H9 (cell line): ENCODE data around the gene SSTR5. TPM values are rescaled to one million over a fixed set of nuclear protein-coding genes. Genes with fewer than 3 reads are reported as not detected.
A peak's percentile ranks its signal among the peaks of the same experiment; 100 is the strongest.

Source experiments
- DNase-seq: peaks from one replicate; pipeline ENCODE4 v3.0.0-alpha.2; 2017
- H2AFZ ChIP-seq: one replicate; pipeline ENCODE4 v1.6.1; 2013; ENCODE audit warnings: mild to moderate bottlenecking, low read length, control low read depth, moderate library complexity
- H2AK5ac ChIP-seq: 2 replicates; pipeline ENCODE4 v1.6.1; 2013; ENCODE audit warnings: low read length, control low read depth, mixed read lengths; ENCODE audit not compliant: insufficient read length
- H2BK120ac ChIP-seq: one replicate; pipeline ENCODE4 v1.6.1; 2013; ENCODE audit warnings: low read depth, mild to moderate bottlenecking, low read length, control low read depth, inconsistent platforms; ENCODE audit not compliant: poor library complexity, severe bottlenecking
- H2BK12ac ChIP-seq: 2 replicates; pipeline ENCODE4 v1.6.1; 2013; ENCODE audit warnings: low read length, control low read depth, mixed read lengths, low read depth; ENCODE audit not compliant: insufficient read length
- H2BK15ac ChIP-seq: 2 replicates; pipeline ENCODE4 v1.6.1; 2013; ENCODE audit warnings: low read depth, low read length, control low read depth
- H2BK20ac ChIP-seq: one replicate; pipeline ENCODE4 v1.6.1; 2013; ENCODE audit warnings: low read depth, mild to moderate bottlenecking, low read length, control low read depth, inconsistent platforms; ENCODE audit not compliant: poor library complexity, severe bottlenecking
- H2BK5ac ChIP-seq: 2 replicates; pipeline ENCODE4 v1.6.1; 2013; ENCODE audit warnings: low read length, control low read depth, mixed read lengths; ENCODE audit not compliant: insufficient read length
- H3K14ac ChIP-seq: 2 replicates; pipeline ENCODE4 v1.6.1; 2013; ENCODE audit warnings: low read length, control low read depth; ENCODE audit not compliant: insufficient read depth
- H3K18ac ChIP-seq: 2 replicates; pipeline ENCODE4 v1.6.1; 2013; ENCODE audit warnings: low read depth, mild to moderate bottlenecking, mixed read lengths, low read length, control low read depth; ENCODE audit not compliant: insufficient read length
- H3K23ac ChIP-seq: 2 replicates; pipeline ENCODE4 v1.6.1; 2013; ENCODE audit warnings: low read length, control low read depth, mixed read lengths, low read depth; ENCODE audit not compliant: insufficient read length
- H3K23me2 ChIP-seq: 2 replicates; pipeline ENCODE4 v1.6.1; 2013; ENCODE audit warnings: low read depth, mild to moderate bottlenecking, mixed read lengths, low read length, control low read depth; ENCODE audit not compliant: insufficient read length, poor library complexity, severe bottlenecking
- H3K27ac ChIP-seq: 2 replicates; pipeline ENCODE4 v1.5.1; 2013; ENCODE audit warnings: low read length, control low read depth, mixed read lengths, low read depth; ENCODE audit not compliant: insufficient read length
- H3K27me3 ChIP-seq: 2 replicates; pipeline ENCODE4 v1.6.1; 2013; ENCODE audit warnings: low read length, control low read depth, inconsistent platforms; ENCODE audit not compliant: insufficient read depth
- H3K4ac ChIP-seq: 2 replicates; pipeline ENCODE4 v1.6.1; 2013; ENCODE audit warnings: low read depth, mild to moderate bottlenecking, control low read depth, inconsistent platforms, low read length, moderate library complexity
- H3K4me1 ChIP-seq: 2 replicates; pipeline ENCODE4 v1.6.1; 2013; ENCODE audit warnings: low read length, control low read depth, inconsistent platforms; ENCODE audit not compliant: insufficient read depth
- H3K4me2 ChIP-seq: 2 replicates; pipeline ENCODE4 v1.6.1; 2013; ENCODE audit warnings: low read length, control low read depth, mixed read lengths; ENCODE audit not compliant: insufficient read length, insufficient read depth
- H3K56ac ChIP-seq: 2 replicates; pipeline ENCODE4 v1.6.1; 2013; ENCODE audit warnings: low read depth, mild to moderate bottlenecking, mixed read lengths, low read length, control low read depth; ENCODE audit not compliant: insufficient read length
- H3K79me1 ChIP-seq: 2 replicates; pipeline ENCODE4 v1.6.1; 2013; ENCODE audit warnings: low read depth, mild to moderate bottlenecking, moderate library complexity, low read length, control low read depth, inconsistent platforms; ENCODE audit not compliant: insufficient read depth, poor library complexity, severe bottlenecking
- H3K79me2 ChIP-seq: 2 replicates; pipeline ENCODE4 v1.6.1; 2013; ENCODE audit warnings: low read length, control low read depth, inconsistent platforms; ENCODE audit not compliant: insufficient read depth
- H3K9ac ChIP-seq: 2 replicates; pipeline ENCODE4 v1.6.1; 2013; ENCODE audit warnings: low read length, control low read depth, mixed read lengths; ENCODE audit not compliant: insufficient read length; ENCODE audit errors: extremely low read depth
- H3K9me3 ChIP-seq: one replicate; pipeline ENCODE4 v1.6.1; 2013; ENCODE audit warnings: low read depth, low read length, inconsistent platforms; ENCODE audit not compliant: control insufficient read depth
- H3T11ph ChIP-seq: one replicate; pipeline ENCODE4 v1.6.1; 2013; ENCODE audit warnings: mild to moderate bottlenecking, low read length, control low read depth, inconsistent platforms
- H4K20me1 ChIP-seq: one replicate; pipeline ENCODE4 v1.6.1; 2013; ENCODE audit not compliant: control insufficient read depth, insufficient read length, insufficient read depth
- H4K5ac ChIP-seq: 2 replicates; pipeline ENCODE4 v1.6.1; 2013; ENCODE audit warnings: low read depth, mild to moderate bottlenecking, mixed read lengths, low read length, control low read depth; ENCODE audit not compliant: insufficient read length
- H4K8ac ChIP-seq: replicated peaks from 2 replicates; pipeline ENCODE4 v1.6.1; 2013; ENCODE audit warnings: low read length, control low read depth, mixed read lengths, low read depth; ENCODE audit not compliant: insufficient read length
- H4K91ac ChIP-seq: 2 replicates; pipeline ENCODE4 v1.6.1; 2013; ENCODE audit warnings: low read depth, mild to moderate bottlenecking, moderate library complexity, mixed read lengths, low read length, control low read depth; ENCODE audit not compliant: insufficient read length
- H3K27ac Mint-ChIP-seq, 3 experiments: 2 replicates in 2 of 3; 3 replicates in 1 of 3; pipeline ENCODE4 v1.8.0; 2020 to 2021; ENCODE audit warnings: mixed read lengths in 3 of 3, mild to moderate bottlenecking in 1 of 3, moderate library complexity in 1 of 3
- H3K27me3 Mint-ChIP-seq: 2 replicates; pipeline ENCODE4 v1.8.0; 2021; ENCODE audit warnings: low read depth, mild to moderate bottlenecking, moderate library complexity, mixed read lengths
- H3K36me3 Mint-ChIP-seq, 3 experiments: 2 replicates in 2 of 3; 3 replicates in 1 of 3; pipeline ENCODE4 v1.8.0; 2020 to 2021; ENCODE audit warnings: low read depth in 3 of 3, mixed read lengths in 3 of 3; ENCODE audit not compliant: insufficient read depth in 1 of 3
- H3K4me1 Mint-ChIP-seq, 2 experiments: 2 replicates each; pipeline ENCODE4 v1.8.0; 2020; ENCODE audit warnings: mixed read lengths in 2 of 2
- H3K4me3 Mint-ChIP-seq, 2 experiments: 2 replicates in 1 of 2; 3 replicates in 1 of 2; pipeline ENCODE4 v1.8.0; 2020 to 2021; ENCODE audit warnings: mild to moderate bottlenecking in 2 of 2, mixed read lengths in 2 of 2, moderate library complexity in 1 of 2
- H3K9me3 Mint-ChIP-seq, 2 experiments: 2 replicates in 1 of 2; 3 replicates in 1 of 2; pipeline ENCODE4 v1.8.0; 2020; ENCODE audit warnings: mild to moderate bottlenecking in 2 of 2, mixed read lengths in 2 of 2, moderate library complexity in 1 of 2
- CTCF ChIP-seq: fragments of 200-600 bp; sonication (generic); conservative IDR thresholded peaks from 3 replicates; pipeline ENCODE4 v1.8.0; 2021; ENCODE audit warnings: antibody characterized with exemption, mild to moderate bottlenecking
- WGBS: extraction: QIAGEN DNeasy Blood & Tissue Kit; methylation state at CpG from one replicate; pipeline ENCODE4 v1.1.7; 2013; ENCODE audit warnings: missing lambda C conversion rate, low lambda C conversion rate, mixed read lengths; ENCODE audit not compliant: insufficient read length; ENCODE audit errors: extremely low coverage; 5-methylcytosine and 5-hydroxymethylcytosine counted together
- total RNA-seq: library from RNA; stranded (reverse); gene quantifications from 2 replicates; pipeline ENCODE4 v1.2.1, GENCODE V29; 2021

The SSTR5 gene
- total RNA-seq, 1 experiment from 2014 or later, result 0.22 TPM

- Histone ChIP-seq H2BK12ac (no peak overlapping the region), H3T11ph (no peak overlapping the region), H2AFZ (no peak overlapping the region), H3K79me1 (no peaks in the 10 kb centered on the region), H3K9me3 (no peaks in the 10 kb centered on the region), H2BK120ac (no peak overlapping the region), H4K5ac (no peak overlapping the region), H3K9ac (no peak overlapping the region), H2BK15ac (no peak overlapping the region), H3K79me2 (no peaks in the 10 kb centered on the region), H3K4me1 (no peaks in the 10 kb centered on the region), H3K18ac (no peak overlapping the region), H3K23me2 (no peaks in the 10 kb centered on the region), H3K4ac (no peak overlapping the region), H3K4me2 (no peak overlapping the region), H4K91ac (no peak overlapping the region), H3K27me3 (no peaks in the 10 kb centered on the region), H2BK20ac (no peak overlapping the region), H4K20me1 (no peaks in the 10 kb centered on the region), H3K56ac (no peak overlapping the region), H4K8ac (no peak overlapping the region), H3K27ac (no peak overlapping the region), H2BK5ac (no peak overlapping the region), H2AK5ac (no peak overlapping the region), H3K14ac (no peak overlapping the region), H3K23ac (no peak overlapping the region)
- TF ChIP-seq CTCF, result no peak
- no CpG with 5 or more reads among the region's 85 CpGs for WGBS
- DNase-seq, result peak; percentile 77
- H3K4me1 Mint-ChIP-seq, result peaks cover 0 to 14% of the 10 kb centered on the region in 2 experiments; a peak in 2 of 4 replicates
- H3K27ac Mint-ChIP-seq, result no peak overlapping the region; a peak in 2 of 7 replicates
- H3K9me3 Mint-ChIP-seq, result peaks cover 4 to 9% of the 10 kb centered on the region in 2 experiments; a peak in 4 of 5 replicates
- H3K36me3 Mint-ChIP-seq, result peaks cover 0 to 5% (median 3%) of the 10 kb centered on the region in 3 experiments; a peak in 3 of 7 replicates
- no peak overlapping the region; a peak in 1 of 5 replicates for H3K4me3 Mint-ChIP-seq
- H3K27me3 Mint-ChIP-seq, result peaks cover under 1% of the 10 kb centered on the region; the same call in 1 of the 2 replicates
Measured at GRCh38 chr16:1093284-1094123, 21.0 kb downstream of the SSTR5 start.
